Measurements from ENCODE around the gene FAM78B. TPM values are rescaled to one million over a fixed set of nuclear protein-coding genes. Genes with fewer than 3 reads are reported as not detected.

Gene FAM78B
- total and polyA plus RNA-seq, 10 of the 15 experiments (the other 5 are each of a cell fraction or from before 2014, with no cell fraction given) = 0.10 to 4.9 (median 1.6) TPM

DNA sequence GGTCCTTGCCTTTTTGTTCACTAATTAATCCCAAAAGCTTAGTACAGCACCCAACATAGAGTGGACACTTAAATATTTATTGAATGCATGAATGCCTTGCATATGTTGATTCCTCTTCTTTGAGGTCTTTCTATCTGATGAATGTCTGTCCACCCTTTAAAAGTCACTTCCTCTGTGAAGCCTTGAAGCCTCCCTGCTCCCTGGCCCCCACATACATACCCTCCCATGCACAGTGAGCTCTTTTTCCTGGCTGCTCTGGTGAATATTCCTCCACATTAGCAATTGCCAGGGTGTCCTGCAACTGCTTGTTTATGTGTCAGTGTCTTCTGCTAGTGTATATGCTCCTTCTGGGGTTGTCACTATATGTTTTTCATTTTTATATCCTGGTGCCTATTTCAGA is 8.2 kb upstream of the FAM78B start:
- Histone ChIP-seq H3K27me3 (replicated peaks in 1 of 2; ENCODE audit: control insufficient read depth in 2 of 2, insufficient read depth in 2 of 2, low read length in 1 of 2) (no peaks in the 10 kb centered on the region), H4K20me1 (ENCODE audit: control insufficient read depth, insufficient read depth) (no peaks in the 10 kb centered on the region), H3K36me3 (ENCODE audit: control insufficient read depth in 2 of 2, insufficient read depth in 2 of 2, low read length in 1 of 2) (no peaks in the 10 kb centered on the region), H3K4me2 (ENCODE audit: control insufficient read depth, insufficient read depth) (no peak overlapping the region), H3K79me2 (ENCODE audit: control insufficient read depth, insufficient read depth, low read length) (no peaks in the 10 kb centered on the region), H3K4me3 (no peak overlapping the region), H3K9ac (ENCODE audit: control insufficient read depth, insufficient read depth, low read length) (no peak overlapping the region), H2AFZ (ENCODE audit: control insufficient read depth, low read depth, low read length) (no peak overlapping the region), H3K9me3 (replicated peaks; ENCODE audit: control insufficient read depth, insufficient read depth, low read length) (no peaks in the 10 kb centered on the region; the same call in 2 of the 3 replicates), H3K27ac (ENCODE audit: control insufficient read depth, insufficient read depth) (no peak overlapping the region), H3K4me1 (ENCODE audit: control insufficient read depth, insufficient read depth, low read length) (peaks cover 20% of the 10 kb centered on the region)
- no TSS peak for BruUV-seq (replicated peaks)
- ChIA-PET RAD21 (ENCODE audit: unreplicated experiment) (interaction anchor here (1.1 kb wide), 1 partner anchor 10 kb away, joined by 3 read pairs; no protein-coding TSS in a partner anchor), POLR2A (no interaction called here), SMC1A (ENCODE audit: uncharacterized antibody, unreplicated experiment) (no interaction called here), CTCF (no interaction called here)
- no peak for TF ChIP-seq EZH2 (IDR thresholded peaks at IDR 0.05; ENCODE audit: borderline replicate concordance, control insufficient read depth, low read depth, low read length)
- in situ Hi-C loops (cut with MboI) (no loop called here), intact Hi-C loops (cut with micrococcal nuclease; ENCODE audit: unreplicated experiment) (no loop called here)
- DNase-seq (ENCODE audit: low read depth, low spot score) = no peak
- FAIRE-seq = no peak
- no peak for ATAC-seq

DNA sequence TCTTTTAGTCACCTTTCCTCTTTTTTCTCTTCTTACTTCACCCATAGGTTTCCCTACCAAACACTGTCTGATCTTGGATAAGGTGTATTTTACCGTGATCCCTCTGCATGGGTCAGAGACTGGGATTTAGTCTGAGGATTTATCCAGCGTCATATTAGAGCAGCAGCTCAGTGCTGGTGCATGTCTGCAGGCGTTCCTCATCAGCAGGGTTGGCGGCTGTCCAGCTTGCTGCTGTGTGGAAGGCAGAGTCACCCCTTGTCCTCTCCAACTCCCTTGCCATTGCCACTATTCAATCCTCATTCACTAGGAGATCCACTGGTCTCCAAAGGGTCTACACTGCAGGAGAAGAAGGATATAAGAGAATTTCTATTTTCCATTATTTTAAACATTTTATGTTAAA is 7.3 kb upstream of the FAM78B start:
- no TSS peak for BruUV-seq (replicated peaks)
- DNase-seq (ENCODE audit: low read depth, low spot score) = no peak
- Histone ChIP-seq H3K4me3 (no peak overlapping the region), H3K9me3 (replicated peaks; ENCODE audit: control insufficient read depth, insufficient read depth, low read length) (no peaks in the 10 kb centered on the region; the same call in 2 of the 3 replicates), H3K27me3 (replicated peaks in 1 of 2; ENCODE audit: control insufficient read depth in 2 of 2, insufficient read depth in 2 of 2, low read length in 1 of 2) (no peaks in the 10 kb centered on the region), H3K27ac (ENCODE audit: control insufficient read depth, insufficient read depth) (no peak overlapping the region), H3K9ac (ENCODE audit: control insufficient read depth, insufficient read depth, low read length) (no peak overlapping the region), H3K4me2 (ENCODE audit: control insufficient read depth, insufficient read depth) (no peak overlapping the region), H3K79me2 (ENCODE audit: control insufficient read depth, insufficient read depth, low read length) (no peaks in the 10 kb centered on the region), H3K4me1 (ENCODE audit: control insufficient read depth, insufficient read depth, low read length) (peaks cover 25% of the 10 kb centered on the region), H3K36me3 (ENCODE audit: control insufficient read depth in 2 of 2, insufficient read depth in 2 of 2, low read length in 1 of 2) (no peaks in the 10 kb centered on the region), H4K20me1 (ENCODE audit: control insufficient read depth, insufficient read depth) (no peaks in the 10 kb centered on the region), H2AFZ (ENCODE audit: control insufficient read depth, low read depth, low read length) (no peak overlapping the region)
- POLR2A ChIA-PET = no interaction called here
- in situ Hi-C loops (cut with MboI) (no loop called here), intact Hi-C loops (cut with micrococcal nuclease; ENCODE audit: unreplicated experiment) (no loop called here)
- RAD21 ChIA-PET (ENCODE audit: unreplicated experiment) = interaction anchor here (1.1 to 1.4 kb wide), 2 partner anchors 9 to 249 kb away, joined by 3 read pairs; no protein-coding TSS in a partner anchor
- TF ChIP-seq, protein P1, sequence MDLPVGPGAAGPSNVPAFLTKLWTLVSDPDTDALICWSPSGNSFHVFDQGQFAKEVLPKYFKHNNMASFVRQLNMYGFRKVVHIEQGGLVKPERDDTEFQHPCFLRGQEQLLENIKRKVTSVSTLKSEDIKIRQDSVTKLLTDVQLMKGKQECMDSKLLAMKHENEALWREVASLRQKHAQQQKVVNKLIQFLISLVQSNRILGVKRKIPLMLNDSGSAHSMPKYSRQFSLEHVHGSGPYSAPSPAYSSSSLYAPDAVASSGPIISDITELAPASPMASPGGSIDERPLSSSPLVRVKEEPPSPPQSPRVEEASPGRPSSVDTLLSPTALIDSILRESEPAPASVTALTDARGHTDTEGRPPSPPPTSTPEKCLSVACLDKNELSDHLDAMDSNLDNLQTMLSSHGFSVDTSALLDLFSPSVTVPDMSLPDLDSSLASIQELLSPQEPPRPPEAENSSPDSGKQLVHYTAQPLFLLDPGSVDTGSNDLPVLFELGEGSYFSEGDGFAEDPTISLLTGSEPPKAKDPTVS (IDR thresholded peaks at IDR 0.05; ENCODE audit: low read depth, low read length) = no peak
- TF ChIP-seq CHD1 (IDR thresholded peaks at IDR 0.05; ENCODE audit: low read depth, low read length) (no peak), NR2F1 (conservative IDR thresholded peaks at IDR 0.05) (no peak), ASH2L (IDR thresholded peaks at IDR 0.05; ENCODE audit: borderline replicate concordance, low read depth) (no peak), NRF1 (conservative IDR thresholded peaks at IDR 0.05; ENCODE audit: low read depth, low read length) (no peak), SREBF2 (IDR thresholded peaks at IDR 0.05; ENCODE audit: low read length) (no peak)
- TF ChIP-seq, protein P2, sequence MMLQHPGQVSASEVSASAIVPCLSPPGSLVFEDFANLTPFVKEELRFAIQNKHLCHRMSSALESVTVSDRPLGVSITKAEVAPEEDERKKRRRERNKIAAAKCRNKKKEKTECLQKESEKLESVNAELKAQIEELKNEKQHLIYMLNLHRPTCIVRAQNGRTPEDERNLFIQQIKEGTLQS (IDR thresholded peaks at IDR 0.05; ENCODE audit: borderline replicate concordance, extremely low read depth, low read depth, low read length) = no peak
- ATAC-seq = no peak
- FAIRE-seq = no peak
- WGBS (ENCODE audit: insufficient coverage, insufficient replicate concordance, low lambda C conversion rate, missing lambda C conversion rate) = 86% methylated on average over 4 of the region's 4 CpGs
- CTCF ChIA-PET = no interaction called here
- SMC1A ChIA-PET (ENCODE audit: uncharacterized antibody, unreplicated experiment) = interaction anchor here (1.6 to 1.8 kb wide), 3 partner anchors 9 to 85 kb away, joined by 4 to 5 read pairs (median 4); no protein-coding TSS in a partner anchor

Measured in GM12878 (cell line).